Jurkat, Clone E6-1 (cell line): Measurements from ENCODE around the gene TIMP1.

ENCODE experiments used
- DNase-seq: peaks from one replicate; pipeline ENCODE4 v3.0.0-alpha.2; 2011; ENCODE audit warnings: low read depth, low spot score
- H3K4me3 ChIP-seq: 2 replicates; pipeline ENCODE4 v1.5.1; 2011; ENCODE audit warnings: mild to moderate bottlenecking, low read length, control low read depth, moderate library complexity

Gene TIMP1

GRCh38 chrX:47629419-47630200 is 47.4 kb downstream of the TIMP1 start, which contains the start of gene CFP:
CFP (minus strand) TSS chrX:47629930; CDS start chrX:47629844, 86 bp downstream.
- no peak within 1 kb of the TSS for H3K4me3 ChIP-seq
- no peak for DNase-seq

- H3K4me3 ChIP-seq = no peak overlapping the region
Observed at GRCh38 chrX:47631676-47632075, 49.4 kb downstream of the TIMP1 start.

GRCh38 chrX:47632666-47633065 is 50.4 kb downstream of the TIMP1 start:
- no peak for DNase-seq
- H3K4me3 ChIP-seq = no peak overlapping the region

More at GRCh38 chrX:47631676-47632075, 49.4 kb downstream of the TIMP1 start:
- no peak for DNase-seq

- no peak overlapping the region for H3K4me3 ChIP-seq
- DNase-seq = no peak
Observed at GRCh38 chrX:47633689-47634590, 51.7 kb downstream of the TIMP1 start.

- no peak overlapping the region for H3K4me3 ChIP-seq
- DNase-seq = no peak
Observed at GRCh38 chrX:47634871-47635575, 52.8 kb downstream of the TIMP1 start.
